GM21786 (cell line): ENCODE measurements around the gene ELAVL4.

Source experiments
- ATAC-seq: cut with Tn5 transposase; IDR thresholded peaks from one replicate; pipeline ENCODE4 v1.9.1; 2021; ENCODE audit not compliant: unreplicated experiment

Gene ELAVL4

DNA sequence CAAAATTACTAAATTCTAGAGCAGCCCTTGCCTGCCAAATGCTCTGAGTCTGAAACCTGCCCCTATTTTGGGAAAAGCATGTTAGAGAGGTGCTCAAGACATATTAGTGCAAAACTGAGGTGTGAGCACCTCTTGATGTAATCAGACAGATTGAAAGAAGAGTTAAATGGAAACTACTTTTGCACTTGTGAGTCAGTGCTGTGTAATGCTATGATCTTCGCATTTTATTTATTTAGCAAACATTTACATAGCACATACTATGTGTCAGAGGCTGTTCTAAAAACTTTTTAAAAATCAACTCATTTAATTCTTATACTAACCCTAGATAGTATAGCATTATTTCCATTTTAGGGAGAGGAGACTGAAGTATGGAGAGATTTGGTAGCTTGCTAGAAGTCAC, 138.1 kb downstream of the ELAVL4 start:
- ATAC-seq = no peak

DNA sequence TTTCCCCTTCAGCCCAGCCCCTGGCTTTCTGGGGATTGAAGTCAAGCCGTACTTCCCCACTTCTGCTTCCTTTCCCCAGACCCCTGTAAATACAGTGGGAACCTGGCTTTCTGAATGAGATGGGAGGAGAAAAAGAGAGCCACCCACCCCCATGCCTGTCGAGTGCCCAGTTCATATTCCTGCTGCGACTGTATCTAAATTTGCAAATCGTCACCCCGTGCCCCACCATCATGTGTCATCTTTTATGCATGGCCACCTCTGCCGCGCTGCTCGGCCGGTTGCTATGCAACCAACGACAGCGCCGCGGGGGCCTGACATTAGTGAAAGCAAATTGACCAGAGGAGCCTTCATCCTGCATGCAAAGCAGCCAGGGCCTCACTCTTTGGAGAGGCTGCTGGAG, 143.0 kb downstream of the ELAVL4 start:
- ATAC-seq = peak; percentile 74

DNA sequence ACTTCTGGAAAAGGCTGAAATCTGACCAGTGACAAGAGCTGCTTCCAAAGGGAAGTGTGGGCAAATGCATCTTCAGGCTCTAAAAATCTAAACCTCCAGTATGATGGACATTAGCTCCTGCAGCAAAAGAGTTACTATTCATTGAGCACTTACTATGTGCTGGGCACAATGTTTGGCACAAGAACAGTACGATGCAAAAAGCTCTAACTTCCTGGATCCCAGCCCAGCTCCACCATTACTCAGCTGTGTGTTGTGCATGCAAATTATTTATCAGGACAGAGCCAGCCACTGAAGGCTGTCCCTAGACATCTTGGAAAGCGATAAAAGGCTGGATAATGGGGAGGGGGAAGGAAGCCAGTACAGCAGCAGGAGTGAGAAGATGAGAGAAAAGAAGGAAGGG, 143.5 kb downstream of the ELAVL4 start:
- ATAC-seq = no peak
